GM18861 (cell line): ENCODE measurements around the gene NBEA.

ENCODE experiments used
- ATAC-seq: cut with Tn5 transposase; IDR thresholded peaks from one replicate; pipeline ENCODE4 v1.9.1; 2021; ENCODE audit not compliant: unreplicated experiment

NBEA gene

GRCh38 chr13:35557475-35557874, 615.4 kb downstream of the NBEA start:
- ATAC-seq: peak; percentile 63

- ATAC-seq: no peak
These were observed 619.5 kb downstream of the NBEA start for GRCh38 chr13:35561540-35561939.

GRCh38 chr13:35565273-35565672, 623.2 kb downstream of the NBEA start:
- no peak for ATAC-seq

- ATAC-seq: no peak
These were observed 624.3 kb downstream of the NBEA start for GRCh38 chr13:35566340-35566739.

- ATAC-seq: no peak
These were observed 625.4 kb downstream of the NBEA start for GRCh38 chr13:35567406-35567980.

GRCh38 chr13:35573639-35574038, 631.6 kb downstream of the NBEA start:
- no peak for ATAC-seq

GRCh38 chr13:35592457-35592856, 650.4 kb downstream of the NBEA start:
- ATAC-seq: no peak

GRCh38 chr13:35593651-35594050, 651.6 kb downstream of the NBEA start:
- ATAC-seq: no peak

- ATAC-seq: no peak
These were observed 652.0 kb downstream of the NBEA start for GRCh38 chr13:35594096-35594495.

GRCh38 chr13:35595181-35595580, 653.1 kb downstream of the NBEA start:
- ATAC-seq: no peak

- no peak for ATAC-seq
These were observed 654.4 kb downstream of the NBEA start for GRCh38 chr13:35596321-35597030.

- no peak for ATAC-seq
These were observed 655.4 kb downstream of the NBEA start for GRCh38 chr13:35597451-35597850.

GRCh38 chr13:35598233-35598632, 656.2 kb downstream of the NBEA start:
- no peak for ATAC-seq

- ATAC-seq: no peak
These were observed 656.8 kb downstream of the NBEA start for GRCh38 chr13:35598790-35599369.

GRCh38 chr13:35599384-35599783, 657.3 kb downstream of the NBEA start:
- ATAC-seq: no peak

- no peak for ATAC-seq
These were observed 658.1 kb downstream of the NBEA start for GRCh38 chr13:35600137-35600536.

GRCh38 chr13:35603593-35604285, 661.7 kb downstream of the NBEA start:
- ATAC-seq: no peak

- ATAC-seq: no peak
These were observed 672.6 kb downstream of the NBEA start for GRCh38 chr13:35614666-35615065.

- ATAC-seq: no peak
These were observed 675.4 kb downstream of the NBEA start for GRCh38 chr13:35617420-35617819.

GRCh38 chr13:35618565-35619083, 676.6 kb downstream of the NBEA start:
- no peak for ATAC-seq

- ATAC-seq: no peak
These were observed 679.9 kb downstream of the NBEA start for GRCh38 chr13:35621989-35622388.

GRCh38 chr13:35629026-35629425, 687.0 kb downstream of the NBEA start:
- no peak for ATAC-seq
